K562 (cell line): ENCODE measurements around the gene IL17REL. TPM values are rescaled to one million over a fixed set of nuclear protein-coding genes. Genes with fewer than 3 reads are reported as not detected.
A peak's percentile ranks its signal among the peaks of the same experiment; 100 is the strongest.

Experiments
- ARNT ChIP-seq, 2 experiments: fragments of 450-650 bp; IDR thresholded peaks; 2 replicates each; pipeline ENCODE4 v1.6.1; 2016; ENCODE audit warnings: mild to moderate bottlenecking in 1 of 2
- CBX2 ChIP-seq: fragments of 200-600 bp; sonication (generic); IDR thresholded peaks from one replicate; pipeline ENCODE4 v1.6.1; 2012; ENCODE audit warnings: mild to moderate bottlenecking, low read length, inconsistent platforms; ENCODE audit not compliant: insufficient read depth, poor library complexity, severe bottlenecking
- CXXC5 ChIP-seq: fragments of 250-450 bp; sonication (Bioruptor Pico); IDR thresholded peaks from 2 replicates; pipeline ENCODE4 v1.8.0; 2022; ENCODE audit warnings: inconsistent platforms, mild to moderate bottlenecking, moderate library complexity
- ETV6 ChIP-seq, 3 experiments: fragments of 150-350 bp in 1 of 3; sonication (generic) in 1 of 3; formaldehyde crosslinking in 1 of 3; IDR thresholded peaks; 2 replicates each; pipeline versions ENCODE4 v1.6.1 to v1.8.0; 2014 to 2022; ENCODE audit warnings: borderline replicate concordance in 2 of 3, low read depth in 2 of 3, antibody characterized with exemption in 1 of 3, low read length in 1 of 3, mild to moderate bottlenecking in 1 of 3, missing genetic modification reagents in 1 of 3
- EZH2 ChIP-seq: IDR thresholded peaks from 2 replicates; pipeline ENCODE4 v1.6.1; 2012; ENCODE audit warnings: low read depth, mild to moderate bottlenecking, inconsistent platforms, low read length, borderline replicate concordance
- GATAD2A ChIP-seq: fragments of 450-650 bp; IDR thresholded peaks from 2 replicates; pipeline ENCODE4 v1.6.1; 2017
- GTF2F1 ChIP-seq: IDR thresholded peaks from 2 replicates; pipeline ENCODE4 v1.6.1; 2011; ENCODE audit warnings: low read depth, low read length, improper control_type of control experiment
- HEY1 ChIP-seq: fragments of 250-450 bp; sonication (Bioruptor Pico); IDR thresholded peaks from 2 replicates; pipeline ENCODE4 v1.5.0; 2020; ENCODE audit warnings: mild to moderate bottlenecking, moderate library complexity, borderline replicate concordance
- HMG20B ChIP-seq: fragments of 250-450 bp; sonication (Bioruptor Pico); IDR thresholded peaks from 2 replicates; pipeline ENCODE4 v1.5.0; 2021; ENCODE audit warnings: mild to moderate bottlenecking
- HNRNPH1 ChIP-seq: fragments of 200-400 bp; formaldehyde crosslinking; optimal IDR thresholded peaks from 2 replicates; pipeline ENCODE3; 2017; ENCODE audit warnings: low read depth, mild to moderate bottlenecking, low read length, moderate library complexity
- HNRNPLL ChIP-seq: fragments of 200-400 bp; formaldehyde crosslinking; IDR thresholded peaks from 2 replicates; pipeline ENCODE4 v1.6.1; 2017; ENCODE audit warnings: low read length, low read depth, mild to moderate bottlenecking; ENCODE audit not compliant: poor library complexity, severe bottlenecking
- MEIS2 ChIP-seq: fragments of 450-650 bp; IDR thresholded peaks from 2 replicates; pipeline ENCODE4 v1.6.1; 2014; ENCODE audit warnings: mild to moderate bottlenecking; ENCODE audit not compliant: partially characterized antibody
- MTA1 ChIP-seq: fragments of 450-650 bp; IDR thresholded peaks from 2 replicates; pipeline ENCODE4 v1.6.1; 2017; ENCODE audit warnings: borderline replicate concordance
- MTA2 ChIP-seq: fragments of 450-650 bp; IDR thresholded peaks from 2 replicates; pipeline ENCODE4 v1.6.1; 2016; ENCODE audit warnings: low read depth
- NFIX ChIP-seq: fragments of 250-450 bp; sonication (Bioruptor Pico); IDR thresholded peaks from 2 replicates; pipeline ENCODE4 v1.4.0; 2020; ENCODE audit warnings: low read depth, mild to moderate bottlenecking, moderate library complexity
- OTX1 ChIP-seq: fragments of 450-650 bp; formaldehyde crosslinking; IDR thresholded peaks from 2 replicates; pipeline ENCODE4 v1.4.0; 2022; ENCODE audit warnings: mild to moderate bottlenecking
- PURB ChIP-seq: sonication (generic); formaldehyde crosslinking; IDR thresholded peaks from 2 replicates; pipeline ENCODE4 v1.9.0; 2021; ENCODE audit warnings: low read depth, mild to moderate bottlenecking, missing genetic modification reagents
- SIN3A ChIP-seq, 2 experiments: fragments of 150-350 bp in 1 of 2; IDR thresholded peaks; 2 replicates each; pipeline ENCODE4 v1.6.1; 2011 to 2016; ENCODE audit warnings: borderline replicate concordance in 2 of 2, low read depth in 2 of 2, low read length in 2 of 2, mild to moderate bottlenecking in 2 of 2, moderate library complexity in 2 of 2; ENCODE audit not compliant: control insufficient read depth in 1 of 2
- ZNF121 ChIP-seq: sonication (generic); formaldehyde crosslinking; conservative IDR thresholded peaks from 2 replicates; pipeline ENCODE4 v1.8.0; 2022; ENCODE audit warnings: missing genetic modification reagents
- ZNF184 ChIP-seq: sonication (generic); formaldehyde crosslinking; IDR thresholded peaks from 2 replicates; pipeline ENCODE4 v1.5.0; 2020; ENCODE audit warnings: missing genetic modification reagents
- ZNF354B ChIP-seq: fragments of 250-450 bp; sonication (Bioruptor Pico); IDR thresholded peaks from 2 replicates; pipeline ENCODE4 v1.4.0; 2020
- ZNF57 ChIP-seq: fragments of 450-650 bp; formaldehyde crosslinking; IDR thresholded peaks from 2 replicates; pipeline ENCODE4 v1.4.0; 2020; ENCODE audit warnings: mild to moderate bottlenecking, moderate library complexity
- ZNF586 ChIP-seq: fragments of 450-650 bp; formaldehyde crosslinking; conservative IDR thresholded peaks from 2 replicates; pipeline ENCODE4 v1.4.0; 2020; ENCODE audit warnings: mild to moderate bottlenecking, moderate library complexity
- ZNF75A ChIP-seq: fragments of 450-650 bp; formaldehyde crosslinking; IDR thresholded peaks from 2 replicates; pipeline ENCODE4 v1.4.0; 2020; ENCODE audit warnings: mild to moderate bottlenecking
- polyA plus RNA-seq, 8 experiments: library from polyadenylated mRNA; depleted of rRNA in 4 of 8; stranded (reverse) in 5 of 8; unstranded in 3 of 8; fragments of >200 nt; fragmentation: Nextera tagmentation in 2 of 8; fragmentation: Illumina TruSeq in 1 of 8; extraction: Ambion mirVana in 2 of 8; extraction: Trizol in 1 of 8; gene quantifications; 2 replicates each; pipeline versions ENCODE4 v1.2.1 to v1.2.3, GENCODE V29; 2011 to 2014; ENCODE audit warnings: inconsistent platforms in 1 of 8, missing spikeins in 1 of 8
- total RNA-seq, 7 experiments: library from RNA; depleted of rRNA in 6 of 7; stranded (reverse); fragments of >200 nt in 6 of 7; fragmentation: Illumina TruSeq in 2 of 7; extraction: Trizol in 2 of 7; gene quantifications; 2 replicates each; pipeline versions ENCODE4 v1.2.1 to v1.2.3, GENCODE V29; 2011 to 2021; ENCODE audit warnings: low replicate concordance in 1 of 7
- TF ChIP-seq, protein P1 (sequence below): conservative IDR thresholded peaks from 2 replicates; pipeline ENCODE4 v1.6.1; 2011; ENCODE audit warnings: low read depth, mild to moderate bottlenecking, low read length; ENCODE audit not compliant: control insufficient read depth
- TF ChIP-seq, protein P2 (sequence below), 2 experiments: fragments of 450-650 bp; IDR thresholded peaks; 2 replicates each; pipeline ENCODE4 v1.6.1; 2016

IL17REL gene
- total and polyA plus RNA-seq, 9 of the 15 experiments (the other 6 are each of a cell fraction or from before 2014, with no cell fraction given), result 0.05 to 0.42 (median 0.11) TPM; not detected in 4

DNA sequence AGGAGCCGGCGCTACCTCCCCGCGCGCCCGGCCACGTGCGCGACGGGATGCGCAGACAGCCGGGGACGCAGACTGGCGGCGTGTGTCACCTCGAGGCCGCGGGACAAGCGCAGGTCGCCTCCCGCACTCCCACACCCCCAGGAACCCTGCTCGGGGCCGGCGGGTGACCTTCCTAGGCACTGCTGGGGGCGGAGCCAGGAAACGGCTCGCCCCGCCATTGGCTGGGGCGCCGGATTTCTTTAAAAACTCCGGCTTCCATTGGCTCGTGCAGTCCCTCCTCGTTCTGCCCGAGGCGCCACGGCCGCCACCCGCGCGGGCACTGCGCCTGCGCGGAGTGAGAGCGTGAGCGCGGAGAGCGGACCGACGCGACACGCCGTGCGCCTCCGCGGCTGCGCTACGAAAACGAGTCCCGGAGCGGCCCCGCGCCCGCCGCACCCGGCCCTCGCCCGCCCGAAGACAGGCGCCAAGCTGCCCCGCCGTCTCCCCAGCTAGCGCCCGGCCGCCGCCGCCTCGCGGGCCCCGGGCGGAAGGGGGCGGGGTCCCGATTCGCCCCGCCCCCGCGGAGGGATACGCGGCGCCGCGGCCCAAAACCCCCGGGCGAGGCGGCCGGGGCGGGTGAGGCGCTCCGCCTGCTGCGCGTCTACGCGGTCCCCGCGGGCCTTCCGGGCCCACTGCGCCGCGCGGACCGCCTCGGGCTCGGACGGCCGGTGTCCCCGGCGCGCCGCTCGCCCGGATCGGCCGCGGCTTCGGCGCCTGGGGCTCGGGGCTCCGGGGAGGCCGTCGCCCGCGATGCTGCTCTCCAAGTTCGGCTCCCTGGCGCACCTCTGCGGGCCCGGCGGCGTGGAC is 52.2 kb downstream of the IL17REL start, which contains the start of gene PIM3 (continued):
- TF ChIP-seq, protein P1, sequence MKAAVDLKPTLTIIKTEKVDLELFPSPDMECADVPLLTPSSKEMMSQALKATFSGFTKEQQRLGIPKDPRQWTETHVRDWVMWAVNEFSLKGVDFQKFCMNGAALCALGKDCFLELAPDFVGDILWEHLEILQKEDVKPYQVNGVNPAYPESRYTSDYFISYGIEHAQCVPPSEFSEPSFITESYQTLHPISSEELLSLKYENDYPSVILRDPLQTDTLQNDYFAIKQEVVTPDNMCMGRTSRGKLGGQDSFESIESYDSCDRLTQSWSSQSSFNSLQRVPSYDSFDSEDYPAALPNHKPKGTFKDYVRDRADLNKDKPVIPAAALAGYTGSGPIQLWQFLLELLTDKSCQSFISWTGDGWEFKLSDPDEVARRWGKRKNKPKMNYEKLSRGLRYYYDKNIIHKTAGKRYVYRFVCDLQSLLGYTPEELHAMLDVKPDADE, result peak; percentile 72; the same call in 1 of the 2 replicates
- TF ChIP-seq CXXC5 (peak; percentile 98), ZNF121 (CRISPR knock-in tag) (no peak), ZNF586 (no peak), ZNF354B (CRISPR knock-in tag) (no peak), GTF2F1 (no peak), MTA1 (no peak), CBX2 (no peak), HEY1 (CRISPR knock-in tag) (no peak), NFIX (CRISPR knock-in tag) (no peak), MEIS2 (peak; percentile 53), GATAD2A (no peak), HNRNPH1 (no peak), SIN3A (IDR thresholded peaks at IDR 0.05; ENCODE audit: borderline replicate concordance in 2 of 2, control insufficient read depth in 1 of 2, low read depth in 2 of 2, low read length in 2 of 2) (peak; percentile 44 to 52; a peak in 2 of 4 replicates), HMG20B (no peak), EZH2 (no peak), MTA2 (no peak), ARNT (IDR thresholded peaks at IDR 0.05) (no peak), ZNF184 (CRISPR knock-in tag) (no peak), OTX1 (no peak), ZNF57 (CRISPR knock-in tag) (no peak), ETV6 (IDR thresholded peaks at IDR 0.05; ENCODE audit: borderline replicate concordance in 1 of 2, low read depth in 2 of 2, low read length in 1 of 2) (no peak), ETV6 (CRISPR knock-in tag; IDR thresholded peaks at IDR 0.05; ENCODE audit: borderline replicate concordance) (no peak), ZNF75A (no peak), HNRNPLL (no peak), PURB (CRISPR knock-in tag) (no peak)
- TF ChIP-seq, protein P2, sequence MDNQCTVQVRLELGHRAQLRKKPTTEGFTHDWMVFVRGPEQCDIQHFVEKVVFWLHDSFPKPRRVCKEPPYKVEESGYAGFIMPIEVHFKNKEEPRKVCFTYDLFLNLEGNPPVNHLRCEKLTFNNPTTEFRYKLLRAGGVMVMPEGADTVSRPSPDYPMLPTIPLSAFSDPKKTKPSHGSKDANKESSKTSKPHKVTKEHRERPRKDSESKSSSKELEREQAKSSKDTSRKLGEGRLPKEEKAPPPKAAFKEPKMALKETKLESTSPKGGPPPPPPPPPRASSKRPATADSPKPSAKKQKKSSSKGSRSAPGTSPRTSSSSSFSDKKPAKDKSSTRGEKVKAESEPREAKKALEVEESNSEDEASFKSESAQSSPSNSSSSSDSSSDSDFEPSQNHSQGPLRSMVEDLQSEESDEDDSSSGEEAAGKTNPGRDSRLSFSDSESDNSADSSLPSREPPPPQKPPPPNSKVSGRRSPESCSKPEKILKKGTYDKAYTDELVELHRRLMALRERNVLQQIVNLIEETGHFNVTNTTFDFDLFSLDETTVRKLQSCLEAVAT (IDR thresholded peaks at IDR 0.05), result no peak
